HG02678 (cell line): ENCODE measurements around the gene XRN1.
"Not testable (repeated sequence)": the region's sequence is repeated elsewhere in the genome, so short reads cannot be mapped to it uniquely, and the experiment has no call there.

ENCODE experiments used
- ATAC-seq: cut with Tn5 transposase; IDR thresholded peaks from one replicate; pipeline ENCODE4 v1.9.1; 2021; ENCODE audit warnings: mild to moderate bottlenecking, moderate library complexity; ENCODE audit not compliant: unreplicated experiment

XRN1 gene, protein sequence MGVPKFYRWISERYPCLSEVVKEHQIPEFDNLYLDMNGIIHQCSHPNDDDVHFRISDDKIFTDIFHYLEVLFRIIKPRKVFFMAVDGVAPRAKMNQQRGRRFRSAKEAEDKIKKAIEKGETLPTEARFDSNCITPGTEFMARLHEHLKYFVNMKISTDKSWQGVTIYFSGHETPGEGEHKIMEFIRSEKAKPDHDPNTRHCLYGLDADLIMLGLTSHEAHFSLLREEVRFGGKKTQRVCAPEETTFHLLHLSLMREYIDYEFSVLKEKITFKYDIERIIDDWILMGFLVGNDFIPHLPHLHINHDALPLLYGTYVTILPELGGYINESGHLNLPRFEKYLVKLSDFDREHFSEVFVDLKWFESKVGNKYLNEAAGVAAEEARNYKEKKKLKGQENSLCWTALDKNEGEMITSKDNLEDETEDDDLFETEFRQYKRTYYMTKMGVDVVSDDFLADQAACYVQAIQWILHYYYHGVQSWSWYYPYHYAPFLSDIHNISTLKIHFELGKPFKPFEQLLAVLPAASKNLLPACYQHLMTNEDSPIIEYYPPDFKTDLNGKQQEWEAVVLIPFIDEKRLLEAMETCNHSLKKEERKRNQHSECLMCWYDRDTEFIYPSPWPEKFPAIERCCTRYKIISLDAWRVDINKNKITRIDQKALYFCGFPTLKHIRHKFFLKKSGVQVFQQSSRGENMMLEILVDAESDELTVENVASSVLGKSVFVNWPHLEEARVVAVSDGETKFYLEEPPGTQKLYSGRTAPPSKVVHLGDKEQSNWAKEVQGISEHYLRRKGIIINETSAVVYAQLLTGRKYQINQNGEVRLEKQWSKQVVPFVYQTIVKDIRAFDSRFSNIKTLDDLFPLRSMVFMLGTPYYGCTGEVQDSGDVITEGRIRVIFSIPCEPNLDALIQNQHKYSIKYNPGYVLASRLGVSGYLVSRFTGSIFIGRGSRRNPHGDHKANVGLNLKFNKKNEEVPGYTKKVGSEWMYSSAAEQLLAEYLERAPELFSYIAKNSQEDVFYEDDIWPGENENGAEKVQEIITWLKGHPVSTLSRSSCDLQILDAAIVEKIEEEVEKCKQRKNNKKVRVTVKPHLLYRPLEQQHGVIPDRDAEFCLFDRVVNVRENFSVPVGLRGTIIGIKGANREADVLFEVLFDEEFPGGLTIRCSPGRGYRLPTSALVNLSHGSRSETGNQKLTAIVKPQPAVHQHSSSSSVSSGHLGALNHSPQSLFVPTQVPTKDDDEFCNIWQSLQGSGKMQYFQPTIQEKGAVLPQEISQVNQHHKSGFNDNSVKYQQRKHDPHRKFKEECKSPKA (N-terminal part only)

GRCh38 chr3:142447852-142448823 lies at the start of gene XRN1:
Gene XRN1 (minus strand): TSS chr3:142448037. CDS start chr3:142447944, 93 bp downstream.
- ATAC-seq = peak; percentile 89

DNA sequence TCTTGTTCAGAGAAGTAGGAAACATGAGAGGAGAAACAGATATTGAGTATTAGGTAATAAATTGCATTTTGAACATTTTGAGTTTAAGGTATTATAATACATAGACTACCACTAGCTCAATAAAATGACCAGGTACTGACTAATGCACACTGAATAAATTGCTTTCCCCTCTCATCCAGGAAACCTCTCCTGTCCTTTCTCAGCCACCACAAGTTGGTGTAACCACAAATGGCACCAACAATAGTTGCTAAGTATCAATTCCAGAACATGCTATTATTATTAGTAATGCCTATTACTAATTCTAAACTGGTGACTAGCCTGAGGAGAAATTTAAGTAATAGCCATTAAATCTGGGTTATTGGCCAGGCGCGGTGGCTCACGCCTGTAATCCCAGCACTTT lies 47.3 kb upstream of the XRN1 start:
- ATAC-seq = no peak

- ATAC-seq = no peak
Observed at GRCh38 chr3:142492184-142492583, 44.3 kb upstream of the XRN1 start.

- ATAC-seq = no peak
Observed at GRCh38 chr3:142489572-142490323, 41.9 kb upstream of the XRN1 start.

GRCh38 chr3:142484912-142485435 lies 37.1 kb upstream of the XRN1 start:
- no peak for ATAC-seq

GRCh38 chr3:142481196-142481595 lies 33.4 kb upstream of the XRN1 start:
- no peak for ATAC-seq

GRCh38 chr3:142470826-142471225 lies 23.0 kb upstream of the XRN1 start:
- no peak for ATAC-seq

DNA sequence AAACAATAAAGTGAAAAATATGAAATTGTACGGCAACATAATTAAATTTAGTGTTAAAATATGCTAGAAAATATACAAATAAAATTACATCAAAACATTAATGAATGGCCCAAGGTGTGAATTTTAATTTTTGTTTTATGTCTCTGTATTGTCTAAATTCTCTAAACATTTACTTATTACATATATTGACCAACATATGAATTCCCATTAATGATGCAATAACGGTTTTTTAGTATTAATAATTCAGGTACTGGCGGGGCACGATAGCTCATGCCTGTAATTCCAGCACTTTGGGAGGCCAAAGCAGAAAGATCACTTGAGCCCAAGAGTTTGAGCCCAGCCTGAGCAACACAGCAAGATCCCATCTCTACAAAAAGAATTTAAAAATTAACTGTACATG lies 20.6 kb upstream of the XRN1 start:
- no peak for ATAC-seq

GRCh38 chr3:142467768-142468167 lies 19.9 kb upstream of the XRN1 start:
- ATAC-seq = no peak

GRCh38 chr3:142460689-142461088 lies 12.9 kb upstream of the XRN1 start:
- ATAC-seq = no peak

DNA sequence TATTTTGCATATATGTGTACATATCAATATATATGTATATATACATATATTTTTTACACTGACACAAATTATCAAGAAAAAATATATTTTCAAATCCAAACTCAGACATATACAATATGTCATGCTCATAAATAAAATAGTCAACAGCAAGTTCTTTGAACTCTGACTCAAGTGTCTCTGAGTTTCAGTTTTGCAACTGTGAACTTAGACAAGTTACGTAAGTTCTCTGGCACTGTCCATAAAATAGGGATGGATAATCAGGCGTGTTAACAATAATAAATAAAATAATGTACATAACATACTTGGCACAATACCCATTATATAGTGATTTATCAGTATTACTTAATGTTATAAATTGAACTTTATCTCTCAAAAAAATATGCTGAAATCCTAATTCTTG lies 12.1 kb upstream of the XRN1 start:
- ATAC-seq = no peak

DNA sequence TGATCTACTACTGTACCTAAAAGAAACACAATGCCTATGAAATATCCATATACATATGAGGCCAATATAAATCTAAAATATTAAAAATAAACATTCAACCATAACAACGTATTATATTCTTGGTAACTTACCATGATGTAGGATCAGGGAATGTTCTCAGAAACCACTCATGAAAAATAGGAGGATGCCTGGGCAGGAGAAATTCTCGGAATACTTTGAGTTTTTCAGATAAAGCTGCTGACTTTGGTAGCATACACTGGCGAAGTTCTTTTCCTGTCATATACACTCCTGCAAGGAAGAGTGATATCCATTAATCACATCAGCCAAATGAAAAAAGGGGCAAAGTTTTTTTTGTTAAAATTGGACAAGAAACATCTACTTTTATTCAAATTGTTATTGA lies 11.3 kb upstream of the XRN1 start:
- no peak for ATAC-seq

- ATAC-seq = no peak
Observed at GRCh38 chr3:142450881-142451280, 3.0 kb upstream of the XRN1 start.

DNA sequence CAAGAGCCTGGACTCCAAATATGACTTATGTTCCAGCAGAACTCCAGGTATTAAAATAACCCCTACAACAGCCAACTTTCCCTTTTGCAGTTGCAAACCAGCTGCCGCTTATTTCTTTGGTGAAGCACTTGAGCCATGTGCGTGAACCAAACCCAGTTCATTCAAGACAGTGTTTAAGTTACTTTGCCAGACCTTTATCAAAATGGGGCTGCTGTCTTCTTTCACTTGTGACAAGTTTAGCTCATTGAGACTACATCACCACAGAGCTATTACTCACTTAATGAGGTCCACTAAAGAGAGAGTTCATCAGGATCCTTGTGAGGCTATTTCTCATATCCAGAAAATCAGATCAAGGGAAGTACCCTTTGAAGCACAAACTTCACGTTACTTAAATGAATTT lies 2.4 kb upstream of the XRN1 start:
- ATAC-seq = no peak

DNA sequence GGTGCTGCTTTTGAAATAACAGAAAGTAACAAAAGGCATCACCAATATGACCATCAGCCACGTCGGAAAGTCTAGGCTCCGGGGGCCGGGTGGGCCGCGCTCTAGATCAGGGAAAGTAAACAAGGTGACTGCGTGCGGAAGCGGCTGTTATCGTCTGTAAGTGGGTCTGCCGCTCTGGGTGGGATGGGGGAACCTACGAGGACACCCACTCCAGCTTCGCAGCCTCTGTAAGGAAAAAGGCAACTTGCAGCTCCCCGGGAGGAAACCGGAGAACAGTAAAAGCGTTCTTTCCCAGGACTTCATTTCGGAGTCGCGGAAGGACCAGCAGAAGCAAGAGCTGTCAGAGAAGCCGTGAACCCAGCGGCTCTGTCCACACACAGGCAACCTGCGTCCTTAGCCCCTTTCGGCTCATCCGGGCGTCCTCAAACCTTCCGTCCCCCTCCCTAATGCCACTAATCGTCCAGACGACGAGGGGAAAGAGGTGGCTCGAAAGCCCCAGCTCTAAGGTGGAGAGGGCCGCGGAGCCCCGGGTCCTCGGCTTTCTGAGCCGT lies 461 bp downstream of the XRN1 start:
- ATAC-seq = peak; percentile 22

- peak; percentile 51 for ATAC-seq
Observed at GRCh38 chr3:142445816-142446254, 2.0 kb downstream of the XRN1 start.

- ATAC-seq = no peak
Observed at GRCh38 chr3:142444343-142444742, 3.5 kb downstream of the XRN1 start.

DNA sequence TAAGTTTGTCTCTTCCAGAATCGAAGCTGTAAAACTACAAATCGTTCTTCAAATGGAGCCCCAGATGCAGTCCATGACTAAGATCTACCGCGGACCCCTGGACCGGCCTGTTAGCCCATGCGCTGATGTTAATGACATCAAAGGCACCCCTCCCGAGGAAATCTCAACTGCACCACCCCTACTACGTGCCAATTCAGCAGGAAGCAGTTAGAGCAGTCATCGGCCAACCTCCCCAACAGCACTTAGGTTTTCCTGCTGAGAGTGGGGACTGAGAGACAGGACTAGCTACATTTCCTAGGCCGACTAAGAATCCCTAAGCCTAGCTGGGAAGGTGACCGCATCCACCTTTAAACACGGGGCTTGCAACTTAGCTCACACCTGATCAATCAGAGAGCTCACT lies 4.8 kb downstream of the XRN1 start:
- not testable (repeated sequence) for ATAC-seq
